GM18868 (cell line): ENCODE results near the gene CACNA1E.

ENCODE experiments used
- ATAC-seq: cut with Tn5 transposase; IDR thresholded peaks from one replicate; pipeline ENCODE4 v1.9.1; 2021; ENCODE audit warnings: mild to moderate bottlenecking, moderate library complexity; ENCODE audit not compliant: unreplicated experiment

Gene CACNA1E

DNA sequence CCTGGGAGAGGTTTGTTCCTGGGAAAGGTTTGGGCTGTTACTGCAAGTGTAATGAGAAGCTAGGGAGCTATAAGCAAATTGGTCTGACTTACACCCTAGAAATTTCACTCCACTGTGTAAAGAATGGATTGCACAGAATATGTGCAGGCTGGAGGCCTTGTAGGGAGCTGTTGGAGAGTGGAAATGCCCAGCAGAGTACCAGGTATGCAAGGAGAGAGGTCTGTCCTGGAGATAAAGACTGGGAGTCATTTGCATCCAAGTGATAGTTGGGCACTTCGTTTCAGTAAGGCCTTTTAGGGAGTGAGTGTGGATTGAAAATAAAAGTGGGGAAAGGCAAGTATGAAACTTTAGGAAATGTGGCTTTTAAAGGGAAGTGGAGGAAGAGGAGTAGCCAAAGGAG is 75.8 kb downstream of the CACNA1E start:
- no peak for ATAC-seq

DNA sequence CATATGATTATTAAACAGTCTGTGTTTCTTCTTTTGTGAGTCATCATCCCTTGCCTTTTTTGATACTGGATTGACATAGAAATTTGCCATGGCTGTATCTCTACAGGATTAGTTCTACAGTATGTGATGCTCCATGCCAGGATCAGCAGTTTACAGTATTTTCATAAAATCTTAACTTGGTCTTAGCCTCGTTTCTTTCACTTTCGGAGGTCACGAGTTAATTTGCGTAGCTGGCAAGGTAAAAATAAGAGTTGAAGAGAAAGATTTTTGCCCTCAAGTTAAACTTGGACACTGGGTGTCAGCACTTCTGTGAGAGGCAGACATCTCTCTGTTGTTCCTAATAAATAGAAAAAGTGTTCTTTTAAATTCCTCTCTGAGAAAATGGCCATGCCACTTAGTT is 79.1 kb downstream of the CACNA1E start:
- no peak for ATAC-seq

DNA sequence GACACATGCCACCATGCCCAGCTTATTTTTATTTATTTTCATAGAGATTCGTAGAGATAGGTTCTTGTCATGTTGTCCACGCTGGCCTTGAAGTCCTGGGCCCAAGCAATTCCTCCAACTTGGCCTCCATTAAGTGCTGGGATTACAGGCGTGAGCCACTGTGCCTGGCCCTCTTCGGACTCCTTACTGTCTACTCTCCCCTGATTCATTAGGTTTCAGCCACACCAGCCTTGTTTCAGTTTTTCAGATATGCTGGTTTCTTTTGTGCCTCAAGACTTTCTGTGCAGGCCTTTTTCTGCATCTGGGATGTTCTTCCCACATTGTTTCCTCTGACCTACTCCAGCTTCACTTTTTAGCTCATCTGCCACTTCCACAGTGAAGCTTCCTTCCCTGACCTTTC is 85.4 kb downstream of the CACNA1E start:
- ATAC-seq: no peak

DNA sequence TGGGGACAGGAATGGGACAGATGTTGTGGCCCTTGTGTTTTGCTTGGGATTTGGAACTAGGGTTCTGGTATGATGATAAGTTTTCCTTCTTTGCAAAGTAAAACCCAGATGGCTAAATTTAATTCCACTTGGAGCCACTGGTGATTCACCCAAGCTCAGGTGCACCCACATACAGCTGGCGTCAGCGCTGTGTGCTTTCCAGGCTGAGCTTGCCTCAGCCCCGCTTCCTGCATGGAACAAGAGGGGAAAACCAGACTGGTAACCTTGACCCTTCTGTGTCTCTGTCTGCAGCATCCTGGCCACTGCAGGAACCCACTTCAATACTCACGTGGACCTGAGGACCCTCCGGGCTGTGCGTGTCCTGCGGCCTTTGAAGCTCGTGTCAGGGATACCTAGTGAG is 94.2 kb downstream of the CACNA1E start:
- ATAC-seq: no peak

DNA sequence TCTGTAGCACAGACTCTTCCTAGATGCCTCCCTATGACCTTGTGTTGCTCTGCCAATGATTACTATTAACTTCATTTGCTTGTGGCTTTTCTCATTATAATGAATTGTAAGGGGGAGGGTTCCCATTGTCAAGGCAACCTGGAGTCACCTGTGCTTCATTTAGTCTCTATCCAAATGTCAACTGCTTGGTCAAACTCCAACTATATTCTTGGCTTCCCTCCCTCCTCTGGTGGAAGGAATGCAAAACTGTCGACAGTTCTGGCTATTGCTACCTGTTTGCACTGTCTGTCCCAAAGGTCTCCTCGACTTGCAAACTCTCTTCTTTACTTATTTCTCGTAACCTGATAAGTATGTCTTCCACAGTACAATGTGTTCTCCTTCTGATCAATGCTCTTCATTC is 100.3 kb downstream of the CACNA1E start:
- ATAC-seq: no peak

DNA sequence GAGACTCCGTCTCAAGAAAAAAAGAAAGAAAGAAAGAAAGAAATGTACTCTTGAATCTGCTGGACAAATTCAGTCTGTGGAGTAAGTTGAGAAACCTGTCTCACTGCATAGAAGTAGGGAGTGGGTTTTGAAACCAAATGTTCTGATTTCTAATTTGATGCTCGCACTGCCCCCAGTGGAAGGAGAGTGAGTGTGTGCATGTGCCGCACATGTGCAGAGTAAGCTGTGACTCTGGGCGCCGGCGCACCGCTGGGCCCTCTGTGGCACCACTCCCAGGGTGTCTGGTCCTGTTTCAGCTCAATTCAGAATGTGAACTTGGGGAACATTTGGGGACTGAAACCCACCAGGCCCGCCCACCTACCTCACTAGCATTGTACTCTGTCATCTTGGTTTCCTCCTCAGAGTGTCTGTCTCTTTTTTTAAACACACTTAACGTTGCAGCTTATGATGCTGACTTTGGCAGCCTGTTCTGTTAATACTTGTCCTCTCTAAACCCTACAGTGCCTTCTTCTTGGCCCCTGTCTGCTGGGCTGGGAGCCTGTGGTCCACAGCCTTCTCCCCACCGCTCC is 104.6 kb downstream of the CACNA1E start:
- ATAC-seq: no peak

GRCh38 chr1:181588631-181589030 is 105.3 kb downstream of the CACNA1E start:
- ATAC-seq: no peak

DNA sequence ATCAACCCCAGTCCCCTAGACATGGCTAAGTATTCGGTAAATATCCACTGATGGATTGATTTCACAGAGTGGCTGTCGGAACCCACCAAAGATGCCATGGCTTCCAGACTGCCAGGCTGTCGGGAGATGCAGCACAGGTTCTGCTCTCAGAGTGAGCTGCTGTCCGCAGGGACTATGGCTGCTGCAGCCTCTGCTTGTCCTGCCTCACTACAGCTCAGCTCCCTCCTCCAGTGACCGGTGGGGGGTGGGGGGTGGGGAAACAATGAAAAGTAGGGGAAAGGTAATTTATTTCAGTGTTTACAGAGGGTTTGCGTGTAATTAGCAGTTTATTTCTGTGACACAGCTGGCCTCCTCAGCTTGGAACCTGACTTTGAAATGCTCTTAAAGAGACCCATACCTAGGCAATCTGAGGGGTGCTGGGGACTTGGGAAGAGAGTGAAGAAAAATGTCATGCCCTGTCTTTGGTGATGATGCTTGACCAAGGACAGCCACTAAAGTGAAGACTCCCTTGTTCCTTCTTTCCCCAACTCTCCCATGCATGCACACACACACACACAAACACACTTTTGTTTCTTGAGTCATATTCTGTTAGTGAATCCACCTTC is 109.0 kb downstream of the CACNA1E start:
- ATAC-seq: no peak

GRCh38 chr1:181593042-181593441 is 109.7 kb downstream of the CACNA1E start:
- ATAC-seq: no peak

DNA sequence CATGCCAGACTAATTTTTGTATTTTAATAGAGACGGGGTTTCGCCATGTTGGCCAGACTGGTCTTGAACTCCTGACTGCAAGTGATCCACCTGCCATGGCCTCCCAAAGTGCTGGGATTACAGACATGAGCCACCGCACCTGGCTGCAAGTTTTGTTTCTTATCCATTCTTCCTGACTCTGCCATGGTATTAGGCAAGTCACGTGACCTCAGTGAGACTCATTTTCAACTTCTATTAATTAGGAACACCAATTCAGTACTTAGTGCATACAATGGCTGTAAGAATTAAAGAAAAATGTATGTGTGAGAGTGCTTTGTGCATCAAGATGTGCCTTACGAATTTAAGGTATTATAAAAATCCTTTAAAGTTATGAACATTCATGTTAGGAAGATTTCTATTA is 111.2 kb downstream of the CACNA1E start:
- ATAC-seq: no peak

DNA sequence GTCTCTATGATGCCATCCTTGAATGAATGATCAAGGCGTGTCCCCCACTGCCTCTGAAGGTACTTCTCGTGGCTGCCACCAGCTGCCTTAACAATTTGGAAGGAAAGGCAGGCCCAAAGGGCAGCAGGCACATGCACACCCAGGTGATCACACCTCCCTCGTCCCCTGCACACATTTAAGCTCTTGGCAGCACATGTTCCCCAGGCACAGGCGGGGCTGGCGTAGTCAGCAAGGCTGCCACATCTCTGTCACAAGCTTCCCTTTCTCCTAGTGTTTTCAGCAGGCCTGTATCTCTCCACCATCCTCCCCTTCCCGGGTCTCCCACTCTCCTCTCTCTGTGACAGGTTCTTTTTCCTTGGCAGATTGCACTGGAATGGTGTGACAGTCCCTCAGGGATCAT is 111.9 kb downstream of the CACNA1E start:
- no peak for ATAC-seq

DNA sequence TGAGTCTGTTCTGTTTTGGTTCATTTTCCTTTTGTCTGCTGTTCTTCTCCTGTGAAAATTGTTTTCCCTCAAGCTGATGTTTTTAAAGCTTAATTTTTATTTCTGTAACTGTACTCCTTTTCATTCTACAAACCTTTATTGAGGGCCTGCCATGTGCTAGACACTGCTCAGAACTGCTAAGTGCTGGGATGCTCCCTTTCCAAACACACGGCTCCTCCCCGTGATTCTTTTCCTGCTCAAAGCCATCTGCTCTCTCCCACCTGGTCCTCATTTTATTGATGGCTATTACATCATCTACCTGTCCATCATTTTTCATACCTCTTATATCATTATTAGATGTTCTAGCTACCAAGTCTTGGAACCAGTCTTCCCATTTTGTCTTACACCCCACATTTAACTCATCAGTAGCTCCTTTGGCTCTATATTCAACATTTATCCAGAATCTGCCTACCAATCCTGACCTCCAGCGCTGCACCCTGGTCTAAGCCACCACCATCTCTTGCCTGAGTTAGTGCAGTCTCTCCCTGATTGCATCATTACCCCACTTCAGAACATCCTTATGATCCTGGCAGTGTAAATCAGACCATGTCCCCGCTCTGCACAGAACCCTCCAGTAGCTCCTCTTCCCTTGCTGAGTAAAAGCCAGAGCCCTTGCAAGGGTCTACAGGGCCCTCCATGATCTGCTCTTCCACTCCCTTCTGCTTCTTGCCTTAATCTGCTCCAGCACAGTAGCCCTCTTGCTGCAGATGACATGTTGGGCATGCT is 118.1 kb downstream of the CACNA1E start:
- ATAC-seq: no peak

GRCh38 chr1:181603735-181604410 is 120.6 kb downstream of the CACNA1E start:
- no peak for ATAC-seq

- ATAC-seq: no peak
These were observed 121.3 kb downstream of the CACNA1E start for GRCh38 chr1:181604482-181605249.

DNA sequence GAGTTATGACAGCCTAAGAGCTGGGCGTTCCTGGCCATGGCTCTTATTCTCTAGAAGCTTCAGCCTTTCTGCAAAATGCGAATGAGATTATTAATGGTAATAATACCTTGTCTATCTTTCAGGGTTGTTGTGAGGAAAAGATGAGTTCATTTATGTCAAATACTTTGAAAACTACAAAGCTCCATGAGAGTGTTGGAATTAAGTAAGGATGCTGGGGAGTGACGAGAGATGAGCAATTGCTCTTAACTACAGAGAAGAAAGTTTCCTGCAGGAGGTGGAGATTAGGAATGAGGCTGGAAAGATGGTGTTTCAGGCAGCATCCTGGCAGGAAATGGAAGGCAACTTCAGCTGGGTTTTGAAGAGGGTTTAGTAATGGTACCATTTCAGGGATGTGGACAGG is 124.2 kb downstream of the CACNA1E start:
- no peak for ATAC-seq

GRCh38 chr1:181608386-181608785 is 125.1 kb downstream of the CACNA1E start:
- no peak for ATAC-seq

- no peak for ATAC-seq
These were observed 125.6 kb downstream of the CACNA1E start for GRCh38 chr1:181608948-181609347.

GRCh38 chr1:181612100-181612499 is 128.8 kb downstream of the CACNA1E start:
- ATAC-seq: no peak

GRCh38 chr1:181618559-181618958 is 135.2 kb downstream of the CACNA1E start:
- ATAC-seq: no peak

- ATAC-seq: no peak
These were observed 136.9 kb downstream of the CACNA1E start for GRCh38 chr1:181620183-181620582.

DNA sequence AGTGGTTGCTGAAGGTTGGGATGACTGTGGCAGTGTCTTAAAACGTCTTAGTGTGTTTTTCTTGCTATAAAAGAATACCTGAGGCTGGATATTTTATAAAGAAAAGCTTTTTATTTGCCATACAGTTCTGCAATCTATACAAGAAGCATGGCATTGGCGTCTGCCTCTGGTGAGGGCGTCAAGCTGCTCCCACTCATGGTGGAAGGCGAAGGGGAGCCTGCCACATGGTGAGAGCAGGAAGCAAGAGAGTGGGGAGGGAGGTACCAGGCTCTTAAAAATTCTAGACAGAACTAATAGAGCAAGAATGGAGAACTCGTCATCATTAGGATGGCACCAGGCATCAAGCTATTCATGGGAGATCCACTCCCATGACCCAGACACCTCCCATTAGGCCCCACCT is 140.5 kb downstream of the CACNA1E start:
- no peak for ATAC-seq
